Myocyte (in vitro differentiated cells): Measurements from ENCODE around the gene FBRSL1. TPM values are rescaled to one million over a fixed set of nuclear protein-coding genes. Genes with fewer than 3 reads are reported as not detected.

Experiments
- DNase-seq: peaks from one replicate; pipeline ENCODE4 v3.0.0-alpha.2; 2012; ENCODE audit warnings: low read depth
- total RNA-seq: library from RNA; depleted of rRNA; stranded (reverse); fragments of >200 nt; gene quantifications from 2 replicates; pipeline ENCODE4 v1.2.3, GENCODE V29; 2014

The FBRSL1 gene
- total RNA-seq, 1 donor from 2014 or later, result 13.1 TPM

- no peak for DNase-seq
These were observed 20.3 kb downstream of the FBRSL1 start for GRCh38 chr12:132510111-132510724.

DNA sequence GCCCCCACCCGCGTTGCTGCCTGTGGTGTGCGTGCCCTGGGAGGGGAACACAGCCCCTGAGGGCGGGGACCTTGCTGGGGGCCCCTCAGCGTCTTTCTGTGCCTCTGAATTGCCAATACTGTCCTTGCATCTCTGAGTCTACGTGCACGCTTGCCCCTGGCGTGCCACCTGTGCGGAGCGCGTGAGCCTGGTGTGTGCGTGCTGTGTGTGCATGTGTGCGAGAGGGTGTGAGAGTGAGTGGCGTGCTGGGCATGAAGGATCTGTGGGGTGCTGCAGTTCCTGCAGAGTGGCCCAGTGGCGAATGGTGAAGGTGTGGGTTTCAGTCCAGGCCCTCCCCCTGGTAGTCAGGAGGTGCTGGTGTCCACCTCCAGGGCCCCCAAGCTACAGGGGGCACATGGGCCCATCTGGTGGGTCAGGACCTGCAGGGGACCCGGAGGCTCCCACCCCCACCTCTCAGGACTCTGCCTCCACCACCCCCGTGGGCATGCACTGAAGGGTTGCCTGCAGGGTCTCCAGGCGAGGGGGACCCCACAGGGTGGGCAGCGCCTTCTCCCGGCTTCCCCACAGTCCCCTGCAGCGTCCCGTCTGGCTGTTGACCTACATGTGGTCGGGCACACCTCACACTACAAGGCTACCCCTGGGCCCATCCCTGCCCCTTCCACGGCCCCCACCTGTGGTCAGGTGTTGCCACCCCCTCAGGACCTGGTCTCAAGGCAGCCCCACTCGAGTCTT is 21.0 kb downstream of the FBRSL1 start:
- DNase-seq, result no peak

- no peak for DNase-seq
These were observed 21.7 kb downstream of the FBRSL1 start for GRCh38 chr12:132511516-132512196.

DNA sequence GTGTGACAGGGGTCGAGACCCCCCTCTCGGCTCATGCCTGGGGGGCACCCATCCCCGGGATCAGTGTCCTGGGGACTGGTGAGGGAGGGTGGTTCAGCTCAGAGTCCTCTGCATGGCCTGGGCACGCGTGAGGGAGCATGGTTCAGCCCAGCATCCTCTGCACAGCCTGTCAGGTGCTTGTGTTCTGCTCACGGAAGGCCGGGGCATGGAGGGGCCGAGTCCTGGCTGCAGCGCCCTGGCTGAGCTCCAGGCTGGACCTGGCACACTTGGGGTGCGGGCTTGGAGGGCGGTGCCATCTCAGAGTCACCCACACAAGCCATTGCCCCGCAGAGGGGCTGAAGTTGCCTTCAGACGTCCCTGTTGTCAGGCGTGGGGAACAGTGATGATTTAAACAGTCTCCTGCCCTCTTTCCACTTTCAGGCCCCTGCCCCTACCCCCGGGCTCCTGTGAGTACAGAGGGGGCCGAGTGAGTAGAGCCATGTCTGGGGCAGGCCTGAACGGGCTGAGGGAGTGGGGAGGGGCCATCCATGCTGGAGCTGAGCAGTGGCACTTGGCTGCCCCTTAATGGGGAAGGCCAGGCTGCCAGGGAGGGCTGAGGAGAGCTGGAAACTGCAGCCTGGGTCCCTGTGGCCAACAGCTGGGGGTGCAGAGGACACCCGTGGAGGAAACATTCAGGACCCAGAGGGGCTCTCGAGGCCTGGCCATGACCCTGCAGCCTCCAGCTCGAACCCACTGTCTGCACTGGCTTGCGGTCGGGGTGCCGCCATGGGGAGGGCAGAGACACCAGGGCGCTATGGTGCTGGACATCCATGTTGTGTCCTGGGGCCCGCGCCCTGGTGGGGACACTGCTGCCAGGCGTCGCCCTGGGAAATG is 22.5 kb downstream of the FBRSL1 start:
- no peak for DNase-seq

DNA sequence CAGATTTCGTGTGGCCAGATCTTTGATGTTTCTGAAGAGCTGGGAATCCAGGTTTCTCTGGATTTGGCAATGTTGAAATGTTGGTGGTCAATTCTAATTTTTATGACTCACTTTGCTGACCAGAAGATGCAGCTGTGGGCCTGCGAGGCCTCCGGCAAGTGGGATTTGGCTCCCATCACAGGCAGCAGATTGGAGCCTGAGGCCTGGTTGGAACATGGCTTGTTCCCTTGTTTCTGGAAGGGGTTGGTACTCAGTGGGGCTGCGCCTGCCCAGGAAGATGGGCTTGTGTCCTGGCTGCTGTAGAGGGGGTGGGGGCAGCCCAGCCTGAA is 23.1 kb downstream of the FBRSL1 start:
- peak; percentile 60 for DNase-seq

- DNase-seq, result no peak
These were observed 23.6 kb downstream of the FBRSL1 start for GRCh38 chr12:132513458-132514135.

GRCh38 chr12:132514216-132514820 is 24.4 kb downstream of the FBRSL1 start:
- DNase-seq, result no peak

DNA sequence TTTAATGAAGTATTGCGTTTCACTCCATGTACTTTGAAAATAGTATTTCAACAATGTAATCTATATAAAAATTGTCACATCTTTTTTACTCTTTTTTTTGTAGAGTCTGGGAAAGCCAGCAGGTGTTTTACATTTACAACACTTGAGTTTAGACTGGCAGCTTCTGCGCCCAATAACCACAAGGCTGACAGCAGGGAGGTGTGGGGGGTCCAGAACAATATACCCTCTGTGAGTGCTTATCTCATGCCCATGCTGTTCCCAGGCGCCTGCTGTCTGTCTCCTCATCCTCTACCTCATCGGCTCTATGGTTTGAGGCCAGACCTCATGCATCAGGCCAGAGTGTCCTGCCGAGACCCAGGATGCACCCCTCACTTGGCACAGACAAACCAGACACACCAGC is 24.9 kb downstream of the FBRSL1 start:
- DNase-seq, result no peak

DNA sequence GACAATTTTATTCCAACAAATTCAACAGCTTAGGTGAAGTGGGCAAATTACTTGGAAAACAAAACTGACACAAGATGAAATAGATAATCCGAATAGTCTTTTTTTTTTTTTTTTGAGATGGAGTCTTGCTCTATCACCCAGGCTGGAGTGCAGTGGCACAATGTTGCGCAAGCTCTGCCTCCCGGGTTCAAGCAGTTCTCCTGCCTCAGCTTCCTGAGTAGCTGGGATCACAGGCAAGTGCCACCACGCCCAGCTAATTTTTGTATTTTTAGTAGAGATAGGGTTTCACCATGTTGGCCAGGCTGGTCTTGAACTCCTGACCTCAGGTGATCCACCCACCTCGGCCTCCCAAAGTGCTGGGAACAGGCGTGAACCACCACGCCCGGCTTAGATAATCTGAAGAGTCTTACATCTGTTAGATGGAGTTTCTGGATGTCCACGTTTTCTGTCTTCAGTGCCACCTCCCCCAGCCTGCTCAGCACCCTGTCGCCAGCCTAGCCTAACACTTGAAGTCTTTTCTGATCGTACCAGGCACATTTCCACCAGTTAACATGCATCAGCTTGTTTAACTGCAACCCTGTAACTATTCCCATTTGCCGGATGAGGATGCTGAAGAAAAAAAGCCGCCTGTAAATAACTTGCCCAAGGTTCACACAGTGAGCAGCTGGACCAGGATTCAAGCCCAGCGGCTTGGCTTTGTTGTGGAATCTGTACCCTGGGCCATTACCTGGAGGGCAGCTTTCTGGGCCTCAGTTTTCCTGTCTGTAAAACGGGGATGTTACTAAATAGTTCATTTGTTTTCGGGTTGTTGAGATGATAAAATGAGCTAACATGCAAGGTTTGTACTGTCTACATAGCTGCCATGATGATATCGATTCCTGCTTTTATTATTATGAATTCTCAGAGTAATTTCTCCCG is 26.4 kb downstream of the FBRSL1 start:
- DNase-seq, result no peak

GRCh38 chr12:132517013-132517739 is 27.2 kb downstream of the FBRSL1 start:
- DNase-seq, result no peak

DNA sequence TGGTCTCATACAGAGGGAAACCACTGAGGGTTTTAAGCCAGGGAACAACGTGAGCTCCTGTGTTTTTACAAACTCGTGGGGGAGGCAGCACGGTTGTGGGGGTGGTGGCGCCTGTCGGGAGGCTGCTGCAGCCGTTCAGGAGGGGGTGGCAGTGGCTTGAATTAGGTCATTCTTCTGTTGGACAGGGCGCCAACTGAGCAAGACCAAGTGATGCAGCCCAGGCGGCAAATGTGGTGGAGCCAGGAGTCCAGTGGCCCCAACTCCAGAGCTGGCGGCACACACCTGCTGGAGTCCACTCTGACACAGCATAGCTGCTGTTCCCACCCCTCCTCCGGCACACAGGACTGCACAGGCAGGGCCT is 27.8 kb downstream of the FBRSL1 start:
- DNase-seq, result no peak

GRCh38 chr12:132518354-132518992 is 28.5 kb downstream of the FBRSL1 start:
- no peak for DNase-seq

- peak; percentile 80 for DNase-seq
These were observed 30.7 kb downstream of the FBRSL1 start for GRCh38 chr12:132520421-132521199.

- DNase-seq, result no peak
These were observed 31.2 kb downstream of the FBRSL1 start for GRCh38 chr12:132521200-132521580.

DNA sequence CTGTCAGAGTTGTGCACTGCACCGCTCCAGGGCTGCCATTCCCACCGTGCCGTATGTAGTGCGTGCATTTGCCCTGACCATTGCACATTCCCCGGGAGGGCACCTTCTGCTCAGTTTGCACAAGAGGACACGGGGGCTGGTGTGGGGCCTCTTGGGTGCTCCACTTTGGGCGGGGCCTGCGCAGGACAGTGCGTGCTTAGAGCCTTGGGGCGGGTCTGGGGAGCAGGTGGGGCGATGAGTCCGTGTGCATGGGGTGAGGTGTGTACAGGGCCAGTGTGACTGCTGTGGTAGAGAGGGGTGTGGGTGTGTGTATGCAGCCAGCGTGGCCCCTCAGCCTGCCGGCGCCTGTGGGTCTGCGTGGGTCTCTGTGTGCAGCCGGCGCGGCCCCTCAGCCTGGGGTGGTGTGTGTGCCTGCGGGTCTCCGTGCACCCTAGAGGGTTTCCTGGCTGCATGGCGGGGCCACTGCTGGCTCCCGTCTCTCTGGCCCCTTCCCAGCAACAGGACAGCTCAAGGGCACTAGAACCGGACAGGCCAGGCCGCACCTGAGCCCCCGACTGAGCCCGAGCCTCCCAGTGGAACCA is 31.9 kb downstream of the FBRSL1 start:
- no peak for DNase-seq

DNA sequence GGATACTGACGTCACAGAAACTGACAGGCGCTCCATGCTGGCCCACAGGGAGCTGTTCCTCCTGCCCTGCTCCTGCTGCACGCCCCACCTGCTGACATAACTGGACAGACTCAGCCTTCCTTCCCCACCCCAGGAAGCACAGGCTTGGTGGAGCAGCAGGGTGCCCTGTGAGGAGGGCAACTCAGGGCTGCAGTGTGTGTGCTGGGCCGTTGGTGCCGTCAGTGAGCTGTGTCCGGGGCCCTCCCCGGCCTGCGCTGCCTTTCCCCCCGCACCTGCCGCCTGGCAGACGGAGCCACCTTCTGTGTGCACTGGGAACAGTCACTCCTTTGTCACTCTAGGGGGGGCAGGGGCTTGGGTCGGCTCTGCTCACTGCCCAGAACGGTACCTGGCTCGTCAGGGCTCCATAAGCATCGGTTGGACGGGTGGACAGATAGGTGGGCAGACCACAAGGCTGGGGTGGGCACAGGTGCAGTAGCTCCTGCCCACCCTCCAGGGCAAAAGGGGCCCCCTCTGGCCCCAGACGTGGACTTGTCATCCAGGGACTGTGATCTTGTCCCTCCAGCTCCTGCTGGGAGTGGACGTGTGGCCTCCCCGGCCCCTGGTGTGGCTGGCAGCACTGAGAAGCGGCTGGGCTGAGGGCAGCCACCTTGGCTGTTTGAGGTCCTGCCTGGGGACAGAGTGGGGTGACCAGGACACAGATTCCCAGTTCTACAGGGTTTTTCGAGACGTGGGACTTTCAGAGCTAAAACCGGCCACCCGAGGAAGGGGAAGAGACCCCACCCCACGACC is 32.8 kb downstream of the FBRSL1 start:
- peak; percentile 26 for DNase-seq
